SK-N-SH (cell line): ENCODE results near the gene AFF3. TPM values are rescaled to one million over a fixed set of nuclear protein-coding genes. Genes with fewer than 3 reads are reported as not detected.

ENCODE experiments used
- CTCF ChIA-PET: fragments of 300-600, 350-600 bp; formaldehyde crosslinking; extraction: SDS; loops from one replicate; lab custom pipeline; 2021; lab: Yijun Ruan, JAX
- POLR2A ChIA-PET: fragments of 350-600 bp; sonication (Branson Sonifier 250); formaldehyde crosslinking; extraction: SDS; loops from one replicate; lab custom pipeline; 2020; ENCODE audit warnings: antibody characterized with exemption, inconsistent platforms; lab: Yijun Ruan, JAX
- DNase-seq: peaks from one replicate; pipeline ENCODE4 v3.0.0; 2012
- H2AFZ ChIP-seq: fragments of 200-600 bp; sonication (generic); 2 replicates; pipeline ENCODE4 v1.8.1; 2016; ENCODE audit warnings: antibody characterized with exemption, mild to moderate bottlenecking, low read depth
- H3F3A ChIP-seq: fragments of 200-600 bp; sonication (generic); replicated peaks from 2 replicates; pipeline ENCODE3; 2016; ENCODE audit warnings: antibody characterized with exemption, mild to moderate bottlenecking; ENCODE audit not compliant: insufficient read depth
- H3K27ac ChIP-seq, 2 experiments: fragments of 200-500 bp in 1 of 2; fragments of 200-600 bp in 1 of 2; sonication (Bioruptor generic) in 1 of 2; sonication (generic), shearing (Covaris generic) in 1 of 2; 2 replicates each; pipeline versions ENCODE4 v1.5.1 to v1.6.1; 2014 to 2016; ENCODE audit warnings: low read depth in 2 of 2, inconsistent platforms in 1 of 2, low read length in 1 of 2, mild to moderate bottlenecking in 1 of 2, mixed read lengths in 1 of 2
- H3K27me3 ChIP-seq: fragments of 200-600 bp; sonication (generic), shearing (Covaris generic); 2 replicates; pipeline ENCODE4 v1.6.1; 2016; ENCODE audit warnings: mixed run types; ENCODE audit not compliant: insufficient read depth
- H3K36me3 ChIP-seq, 2 experiments: fragments of 200-500 bp in 1 of 2; fragments of 200-600 bp in 1 of 2; sonication (Bioruptor generic) in 1 of 2; sonication (generic) in 1 of 2; replicated peaks in 1 of 2; 2 replicates each; pipeline versions ENCODE3 to v1.5.1; 2014 to 2016; ENCODE audit warnings: low read length in 1 of 2, mild to moderate bottlenecking in 1 of 2; ENCODE audit not compliant: insufficient read depth in 2 of 2, control insufficient read depth in 1 of 2
- H3K4me1 ChIP-seq, 2 experiments: fragments of 200-500 bp in 1 of 2; fragments of 200-600 bp in 1 of 2; sonication (Bioruptor generic) in 1 of 2; sonication (generic), shearing (Covaris generic) in 1 of 2; 2 replicates each; pipeline versions ENCODE4 v1.5.1 to v1.6.1; 2014 to 2016; ENCODE audit warnings: low read depth in 1 of 2, low read length in 1 of 2, mixed run types in 1 of 2; ENCODE audit not compliant: insufficient read depth in 2 of 2, control insufficient read depth in 1 of 2
- H3K4me2 ChIP-seq: fragments of 200-600 bp; sonication (generic), shearing (Covaris generic); 2 replicates; pipeline ENCODE4 v1.6.1; 2017; ENCODE audit warnings: mixed run types
- H3K4me3 ChIP-seq, 2 experiments: fragments of 200-500 bp in 1 of 2; fragments of 200-600 bp in 1 of 2; sonication (Bioruptor generic) in 1 of 2; sonication (generic), shearing (Covaris generic) in 1 of 2; 2 replicates each; pipeline versions ENCODE4 v1.5.1 to v1.8.1; 2014 to 2016; ENCODE audit warnings: low read depth in 2 of 2, inconsistent platforms in 1 of 2, low read length in 1 of 2, mild to moderate bottlenecking in 1 of 2, mixed read lengths in 1 of 2, moderate library complexity in 1 of 2
- H3K79me2 ChIP-seq: fragments of 200-600 bp; sonication (generic); 2 replicates; pipeline ENCODE4 v1.8.1; 2017; ENCODE audit warnings: mild to moderate bottlenecking; ENCODE audit not compliant: insufficient read depth
- H3K9ac ChIP-seq: fragments of 200-600 bp; sonication (generic); 2 replicates; pipeline ENCODE4 v1.6.1; 2017; ENCODE audit warnings: mixed run types
- H3K9me2 ChIP-seq: fragments of 200-600 bp; sonication (generic); 2 replicates; pipeline ENCODE4 v1.6.1; 2017; ENCODE audit warnings: mixed run types
- H3K9me3 ChIP-seq: fragments of 200-600 bp; sonication (generic); 2 replicates; pipeline ENCODE4 v1.6.1; 2017; ENCODE audit warnings: mixed run types, mild to moderate bottlenecking, moderate library complexity
- H4K20me1 ChIP-seq: fragments of 200-600 bp; sonication (generic); 2 replicates; pipeline ENCODE4 v1.6.1; 2017; ENCODE audit warnings: mild to moderate bottlenecking, mixed run types; ENCODE audit not compliant: insufficient read depth
- CHD2 ChIP-seq: fragments of 150-350 bp; IDR thresholded peaks from 2 replicates; pipeline ENCODE4 v1.6.1; 2018; ENCODE audit warnings: low read length; ENCODE audit not compliant: partially characterized antibody
- ELF1 ChIP-seq: IDR thresholded peaks from 2 replicates; pipeline ENCODE4 v1.4.0; 2012
- EP300 ChIP-seq, 2 experiments: IDR thresholded peaks; 2 replicates each; pipeline versions ENCODE4 v1.4.0 to v1.6.1; 2012; ENCODE audit warnings: borderline replicate concordance in 1 of 2, low read depth in 1 of 2, low read length in 1 of 2
- FOXJ3 ChIP-seq: sonication (generic); formaldehyde crosslinking; IDR thresholded peaks from 2 replicates; pipeline ENCODE4 v1.5.1; 2020; ENCODE audit warnings: mild to moderate bottlenecking, missing genetic modification reagents
- GATA2 ChIP-seq: sonication (generic); formaldehyde crosslinking; IDR thresholded peaks from 2 replicates; pipeline ENCODE4 v1.5.0; 2020; ENCODE audit warnings: mild to moderate bottlenecking, missing genetic modification reagents
- JUND ChIP-seq: IDR thresholded peaks from 2 replicates; pipeline ENCODE4 v1.4.0; 2012
- NFIC ChIP-seq: IDR thresholded peaks from 2 replicates; pipeline ENCODE4 v1.4.0; 2012; ENCODE audit warnings: borderline replicate concordance
- RAD21 ChIP-seq: IDR thresholded peaks from 2 replicates; pipeline ENCODE4 v1.6.1; 2012; ENCODE audit warnings: mild to moderate bottlenecking, low read length
- RFX5 ChIP-seq: IDR thresholded peaks from 2 replicates; pipeline ENCODE4 v1.6.1; 2012; ENCODE audit warnings: mild to moderate bottlenecking, improper control_type of control experiment, low read length
- RXRA ChIP-seq: IDR thresholded peaks from 2 replicates; pipeline ENCODE4 v1.4.0; 2012; ENCODE audit warnings: low read depth, mild to moderate bottlenecking, borderline replicate concordance
- SMC3 ChIP-seq: IDR thresholded peaks from 2 replicates; pipeline ENCODE4 v1.6.1; 2012; ENCODE audit warnings: low read depth, low read length, improper control_type of control experiment
- TCF12 ChIP-seq: IDR thresholded peaks from 2 replicates; pipeline ENCODE4 v1.4.0; 2012
- TEAD4 ChIP-seq: IDR thresholded peaks from 2 replicates; pipeline ENCODE4 v1.4.0; 2012; ENCODE audit warnings: mild to moderate bottlenecking, borderline replicate concordance; ENCODE audit not compliant: insufficient read depth
- WGBS: methylation state at CpG from one replicate; pipeline ENCODE4 v1.1.6; 2017; ENCODE audit warnings: low lambda C conversion rate; 5-methylcytosine and 5-hydroxymethylcytosine counted together
- polyA plus RNA-seq, 3 experiments: library from polyadenylated mRNA; depleted of rRNA; stranded (reverse); fragments of >200 nt; gene quantifications; 2 replicates each; pipeline ENCODE4 v1.2.3, GENCODE V29; 2012
- TF ChIP-seq, protein P1 (sequence below): IDR thresholded peaks from 2 replicates; pipeline ENCODE4 v1.4.0; 2012; ENCODE audit warnings: low read depth, borderline replicate concordance
- TF ChIP-seq, protein P2 (sequence below): fragments of 150-350 bp; IDR thresholded peaks from 2 replicates; pipeline ENCODE4 v1.6.1; 2016; ENCODE audit warnings: mild to moderate bottlenecking, low read depth, low read length
- TF ChIP-seq, protein P3 (sequence below): IDR thresholded peaks from 2 replicates; pipeline ENCODE4 v1.4.0; 2012; ENCODE audit warnings: low read depth, borderline replicate concordance
- TF ChIP-seq, protein P4 (sequence below): IDR thresholded peaks from 2 replicates; pipeline ENCODE4 v1.4.0; 2012; ENCODE audit warnings: low read depth
- TF ChIP-seq, protein P5 (sequence below): IDR thresholded peaks from 2 replicates; pipeline ENCODE4 v1.6.1; 2012; ENCODE audit warnings: mild to moderate bottlenecking, low read depth, low read length, moderate library complexity

The AFF3 gene
- polyA plus RNA-seq, 1 of the 3 experiments (the other 2 are of a cell fraction) = 0.36 TPM

DNA sequence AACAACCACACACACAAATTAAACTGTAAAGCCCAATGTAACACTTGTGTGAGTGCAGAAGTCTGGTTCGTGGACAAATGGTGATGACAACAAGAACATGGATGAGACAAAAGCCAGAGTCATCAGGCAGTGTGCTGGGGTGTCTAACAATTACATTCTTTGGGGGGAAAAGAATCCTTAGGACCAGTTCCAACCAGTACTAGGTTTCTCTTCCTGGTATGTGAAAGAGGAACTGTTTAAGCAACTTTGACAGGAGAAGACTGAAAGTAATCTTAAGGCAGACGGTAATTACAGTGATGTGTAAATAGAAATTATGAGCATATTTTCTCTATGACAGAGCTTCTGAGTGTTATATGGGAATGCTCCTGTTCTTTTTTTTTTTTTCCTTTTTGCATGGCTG lies 133.4 kb downstream of the AFF3 start (continued):
- TF ChIP-seq FOXJ3 (no peak), TCF12 (peak; percentile 80), ELF1 (no peak)

DNA sequence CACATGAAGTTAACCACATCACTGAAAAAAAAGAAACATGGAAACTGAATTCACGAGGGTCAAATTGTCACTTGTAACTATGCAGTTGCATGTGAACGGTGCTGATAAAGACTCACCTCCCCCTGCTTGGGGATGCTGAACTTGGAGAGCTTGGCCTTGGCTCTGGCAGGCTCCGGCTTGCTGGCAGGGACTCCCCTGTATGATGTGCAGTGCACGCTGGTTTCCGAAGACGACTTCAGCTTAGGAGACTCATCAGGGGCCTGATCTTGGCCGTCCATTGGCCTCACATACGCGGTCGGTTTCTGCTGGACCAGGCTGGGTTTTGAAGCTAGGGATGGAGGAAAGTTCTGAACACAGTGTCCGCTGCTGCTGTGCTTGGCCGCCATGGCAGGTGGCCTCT lies 135.9 kb downstream of the AFF3 start:
- TF ChIP-seq NFIC = no peak
- 91% methylated on average over 12 of the region's 12 CpGs for whole genome bisulfite sequencing
- CTCF ChIA-PET = no interaction called here
- no peak overlapping the region for H3K4me3 ChIP-seq
- DNase-seq = no peak
- no peaks in the 10 kb centered on the region for H3K9me2 ChIP-seq
- peaks cover 3% of the 10 kb centered on the region for H3F3A ChIP-seq
- no peaks in the 10 kb centered on the region for H3K36me3 ChIP-seq
- H3K4me2 ChIP-seq = no peak overlapping the region
- no peaks in the 10 kb centered on the region for H3K27me3 ChIP-seq
- no peaks in the 10 kb centered on the region for H3K79me2 ChIP-seq
- peaks cover 0 to 9% of the 10 kb centered on the region in 2 experiments; a peak in 2 of 4 replicates for H3K4me1 ChIP-seq
- no peak overlapping the region for H2AFZ ChIP-seq
- H3K27ac ChIP-seq = no peak overlapping the region
- H4K20me1 ChIP-seq = no peaks in the 10 kb centered on the region
- POLR2A ChIA-PET = no interaction called here
- no peak overlapping the region for H3K9ac ChIP-seq
- H3K9me3 ChIP-seq = no peaks in the 10 kb centered on the region

DNA sequence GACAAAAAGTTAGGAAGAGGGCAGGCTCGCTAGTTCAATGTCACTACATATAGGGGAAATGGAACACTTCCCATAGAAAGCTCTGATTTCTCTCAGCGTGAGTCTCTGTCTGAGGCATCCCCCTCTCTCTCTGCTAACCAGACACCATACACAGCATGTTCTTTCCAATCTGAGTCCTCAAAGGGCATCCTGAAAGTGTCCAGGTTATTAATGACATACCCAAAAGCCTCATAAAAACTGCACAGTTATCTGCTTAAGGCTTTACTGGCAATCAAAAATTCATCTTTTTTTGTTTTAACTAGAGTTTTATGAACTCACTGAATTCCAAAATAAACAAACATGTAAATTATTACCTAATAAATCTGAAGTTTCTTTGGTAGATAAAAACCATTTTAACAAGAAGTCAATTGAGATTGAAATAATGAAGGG lies 137.4 kb downstream of the AFF3 start:
- Histone ChIP-seq H3K4me3 (no peak overlapping the region), H3K4me1 (no peaks in the 10 kb centered on the region; a peak in 1 of 4 replicates), H3K4me2 (no peak overlapping the region), H3K27ac (no peak overlapping the region), H3K9me3 (no peaks in the 10 kb centered on the region), H3K79me2 (no peaks in the 10 kb centered on the region), H3K9me2 (no peaks in the 10 kb centered on the region), H4K20me1 (no peaks in the 10 kb centered on the region), H3K9ac (no peak overlapping the region), H3F3A (no peaks in the 10 kb centered on the region), H3K36me3 (no peaks in the 10 kb centered on the region), H3K27me3 (no peaks in the 10 kb centered on the region), H2AFZ (no peak overlapping the region)
- 69% methylated on average over 2 of the region's 2 CpGs for WGBS
- ChIA-PET CTCF (no interaction called here), POLR2A (no interaction called here)
- no peak for TF ChIP-seq FOXJ3
- TF ChIP-seq, protein P1, sequence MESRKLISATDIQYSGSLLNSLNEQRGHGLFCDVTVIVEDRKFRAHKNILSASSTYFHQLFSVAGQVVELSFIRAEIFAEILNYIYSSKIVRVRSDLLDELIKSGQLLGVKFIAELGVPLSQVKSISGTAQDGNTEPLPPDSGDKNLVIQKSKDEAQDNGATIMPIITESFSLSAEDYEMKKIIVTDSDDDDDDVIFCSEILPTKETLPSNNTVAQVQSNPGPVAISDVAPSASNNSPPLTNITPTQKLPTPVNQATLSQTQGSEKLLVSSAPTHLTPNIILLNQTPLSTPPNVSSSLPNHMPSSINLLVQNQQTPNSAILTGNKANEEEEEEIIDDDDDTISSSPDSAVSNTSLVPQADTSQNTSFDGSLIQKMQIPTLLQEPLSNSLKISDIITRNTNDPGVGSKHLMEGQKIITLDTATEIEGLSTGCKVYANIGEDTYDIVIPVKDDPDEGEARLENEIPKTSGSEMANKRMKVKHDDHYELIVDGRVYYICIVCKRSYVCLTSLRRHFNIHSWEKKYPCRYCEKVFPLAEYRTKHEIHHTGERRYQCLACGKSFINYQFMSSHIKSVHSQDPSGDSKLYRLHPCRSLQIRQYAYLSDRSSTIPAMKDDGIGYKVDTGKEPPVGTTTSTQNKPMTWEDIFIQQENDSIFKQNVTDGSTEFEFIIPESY = no peak
- TF ChIP-seq, protein P2, sequence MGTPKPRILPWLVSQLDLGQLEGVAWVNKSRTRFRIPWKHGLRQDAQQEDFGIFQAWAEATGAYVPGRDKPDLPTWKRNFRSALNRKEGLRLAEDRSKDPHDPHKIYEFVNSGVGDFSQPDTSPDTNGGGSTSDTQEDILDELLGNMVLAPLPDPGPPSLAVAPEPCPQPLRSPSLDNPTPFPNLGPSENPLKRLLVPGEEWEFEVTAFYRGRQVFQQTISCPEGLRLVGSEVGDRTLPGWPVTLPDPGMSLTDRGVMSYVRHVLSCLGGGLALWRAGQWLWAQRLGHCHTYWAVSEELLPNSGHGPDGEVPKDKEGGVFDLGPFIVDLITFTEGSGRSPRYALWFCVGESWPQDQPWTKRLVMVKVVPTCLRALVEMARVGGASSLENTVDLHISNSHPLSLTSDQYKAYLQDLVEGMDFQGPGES = no peak
- TF ChIP-seq SMC3 = no peak
- TF ChIP-seq, protein P3, sequence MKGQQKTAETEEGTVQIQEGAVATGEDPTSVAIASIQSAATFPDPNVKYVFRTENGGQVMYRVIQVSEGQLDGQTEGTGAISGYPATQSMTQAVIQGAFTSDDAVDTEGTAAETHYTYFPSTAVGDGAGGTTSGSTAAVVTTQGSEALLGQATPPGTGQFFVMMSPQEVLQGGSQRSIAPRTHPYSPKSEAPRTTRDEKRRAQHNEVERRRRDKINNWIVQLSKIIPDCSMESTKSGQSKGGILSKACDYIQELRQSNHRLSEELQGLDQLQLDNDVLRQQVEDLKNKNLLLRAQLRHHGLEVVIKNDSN = no peak
- no peak for TF ChIP-seq RAD21
- no peak for TF ChIP-seq EP300 (IDR thresholded peaks at IDR 0.05; ENCODE audit: borderline replicate concordance in 1 of 2, low read depth in 1 of 2, low read length in 1 of 2)
- no peak for TF ChIP-seq JUND
- TF ChIP-seq RFX5 = no peak
- TF ChIP-seq, protein P4, sequence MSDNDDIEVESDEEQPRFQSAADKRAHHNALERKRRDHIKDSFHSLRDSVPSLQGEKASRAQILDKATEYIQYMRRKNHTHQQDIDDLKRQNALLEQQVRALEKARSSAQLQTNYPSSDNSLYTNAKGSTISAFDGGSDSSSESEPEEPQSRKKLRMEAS = no peak
- no peak for TF ChIP-seq RXRA
- no peak for TF ChIP-seq GATA2 (CRISPR knock-in tag)
- no peak for TF ChIP-seq CHD2
- no peak for TF ChIP-seq NFIC
- TF ChIP-seq, protein P5, sequence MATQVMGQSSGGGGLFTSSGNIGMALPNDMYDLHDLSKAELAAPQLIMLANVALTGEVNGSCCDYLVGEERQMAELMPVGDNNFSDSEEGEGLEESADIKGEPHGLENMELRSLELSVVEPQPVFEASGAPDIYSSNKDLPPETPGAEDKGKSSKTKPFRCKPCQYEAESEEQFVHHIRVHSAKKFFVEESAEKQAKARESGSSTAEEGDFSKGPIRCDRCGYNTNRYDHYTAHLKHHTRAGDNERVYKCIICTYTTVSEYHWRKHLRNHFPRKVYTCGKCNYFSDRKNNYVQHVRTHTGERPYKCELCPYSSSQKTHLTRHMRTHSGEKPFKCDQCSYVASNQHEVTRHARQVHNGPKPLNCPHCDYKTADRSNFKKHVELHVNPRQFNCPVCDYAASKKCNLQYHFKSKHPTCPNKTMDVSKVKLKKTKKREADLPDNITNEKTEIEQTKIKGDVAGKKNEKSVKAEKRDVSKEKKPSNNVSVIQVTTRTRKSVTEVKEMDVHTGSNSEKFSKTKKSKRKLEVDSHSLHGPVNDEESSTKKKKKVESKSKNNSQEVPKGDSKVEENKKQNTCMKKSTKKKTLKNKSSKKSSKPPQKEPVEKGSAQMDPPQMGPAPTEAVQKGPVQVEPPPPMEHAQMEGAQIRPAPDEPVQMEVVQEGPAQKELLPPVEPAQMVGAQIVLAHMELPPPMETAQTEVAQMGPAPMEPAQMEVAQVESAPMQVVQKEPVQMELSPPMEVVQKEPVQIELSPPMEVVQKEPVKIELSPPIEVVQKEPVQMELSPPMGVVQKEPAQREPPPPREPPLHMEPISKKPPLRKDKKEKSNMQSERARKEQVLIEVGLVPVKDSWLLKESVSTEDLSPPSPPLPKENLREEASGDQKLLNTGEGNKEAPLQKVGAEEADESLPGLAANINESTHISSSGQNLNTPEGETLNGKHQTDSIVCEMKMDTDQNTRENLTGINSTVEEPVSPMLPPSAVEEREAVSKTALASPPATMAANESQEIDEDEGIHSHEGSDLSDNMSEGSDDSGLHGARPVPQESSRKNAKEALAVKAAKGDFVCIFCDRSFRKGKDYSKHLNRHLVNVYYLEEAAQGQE = no peak
- TF ChIP-seq TEAD4 = no peak
- no peak for DNase-seq
